ENCODE measurements around the gene APOBEC3F. TPM values are rescaled to one million over a fixed set of nuclear protein-coding genes. Genes with fewer than 3 reads are reported as not detected.

The APOBEC3F gene
- total RNA-seq, 1 donor from 2014 or later, result 12.3 TPM

Other genes starting within 250 kb of the APOBEC3F start
- gene DNAL4, start 246.7 kb upstream of the APOBEC3F start, total RNA-seq, result 11.1 TPM
- 6.9 TPM for gene NPTXR, start 196.8 kb upstream of the APOBEC3F start, total RNA-seq
- gene CBX6, start 168.6 kb upstream of the APOBEC3F start, total RNA-seq, result 83.5 TPM
- 9.3 TPM for gene APOBEC3A, start 83.3 kb upstream of the APOBEC3F start, total RNA-seq
- 2.2 TPM for gene APOBEC3B, start 58.5 kb upstream of the APOBEC3F start, total RNA-seq
- gene APOBEC3C, start 26.6 kb upstream of the APOBEC3F start, total RNA-seq, result 25.1 TPM
- gene APOBEC3D, start 19.7 kb upstream of the APOBEC3F start, total RNA-seq, result 3.9 TPM
- 8.9 TPM for gene APOBEC3G, start 36.4 kb downstream of the APOBEC3F start, total RNA-seq
- 1.1 TPM for gene APOBEC3H, start 56.4 kb downstream of the APOBEC3F start, total RNA-seq
- 115 TPM for gene CBX7, start 111.8 kb downstream of the APOBEC3F start, total RNA-seq
- 24.2 TPM for gene PDGFB, start 204.1 kb downstream of the APOBEC3F start, total RNA-seq